Endometrial microvascular endothelial cells (primary cell): Measurements from ENCODE around the gene SRSF12. TPM values are rescaled to one million over a fixed set of nuclear protein-coding genes. Genes with fewer than 3 reads are reported as not detected.

Experiments
- in situ Hi-C: cut with HindIII; loops from 2 replicates; pipeline ENCODE4 v1.10.0; 2017; ENCODE audit warnings: low sequenced_read_pairs, low pct_unique_long_range_greater_than_20kb; ENCODE audit errors: inconsistent ontology term
- total RNA-seq: library from RNA; depleted of rRNA; stranded (reverse); fragments of >200 nt; gene quantifications from one replicate; pipeline ENCODE4 v1.2.3, GENCODE V29; 2015; ENCODE audit errors: inconsistent ontology term

SRSF12 gene
- total RNA-seq, 1 donor from 2014 or later: 0.09 TPM

DNA sequence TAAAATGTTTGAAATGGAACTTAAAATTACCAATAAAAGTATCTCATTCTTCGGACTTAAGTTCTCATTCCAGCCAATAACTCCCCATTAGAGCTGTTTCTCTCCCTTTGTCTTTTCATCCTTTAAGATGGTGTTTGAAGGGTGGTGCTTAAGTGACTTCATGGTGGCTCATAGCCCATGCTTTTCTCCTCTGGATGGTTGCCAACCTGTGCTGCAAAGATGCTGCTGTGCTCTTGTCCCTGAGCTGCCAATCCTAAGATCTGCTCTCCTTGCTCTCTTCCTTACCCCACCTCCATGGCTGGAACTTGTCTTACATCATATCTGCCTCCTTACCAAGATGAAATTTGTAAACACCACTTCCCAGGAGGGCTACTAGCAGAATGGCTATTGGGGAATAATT, 68.9 kb downstream of the SRSF12 start:
- in situ Hi-C loops: no loop called here

- in situ Hi-C loops: no loop called here
Observed at GRCh38 chr6:89048288-89048923, 69.5 kb downstream of the SRSF12 start.

DNA sequence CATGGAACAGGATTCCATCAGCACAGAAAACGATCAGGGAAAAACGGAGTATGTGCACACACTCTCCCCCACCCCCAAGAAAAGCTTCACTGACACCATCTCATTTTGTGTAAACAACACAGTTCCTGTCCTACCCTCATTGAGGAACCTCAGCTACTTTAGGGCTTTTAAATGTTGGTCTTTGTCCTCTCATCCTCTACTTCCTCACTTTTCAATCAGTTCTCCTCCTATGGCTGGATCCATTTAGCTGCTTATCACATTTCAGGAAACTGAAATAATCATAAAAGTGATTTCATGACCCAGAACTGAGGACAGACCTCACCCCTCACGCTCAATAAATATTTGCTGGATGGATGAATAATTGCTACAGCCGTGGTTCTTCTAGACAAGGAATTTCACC, 70.4 kb downstream of the SRSF12 start:
- in situ Hi-C loops: no loop called here

Other genes with a start within 250 kb of the SRSF12 start
- 15.0 TPM for gene RNGTT, start 154.5 kb downstream of the SRSF12 start, total RNA-seq
- 40.2 TPM for gene PNRC1, start 37.3 kb downstream of the SRSF12 start, total RNA-seq
- gene PM20D2, start 28.0 kb upstream of the SRSF12 start, total RNA-seq: 15.2 TPM
- gene GABRR1, start 99.3 kb upstream of the SRSF12 start, total RNA-seq: not detected
- not detected for gene GABRR2, start 197.2 kb upstream of the SRSF12 start, total RNA-seq
- 52.8 TPM for gene UBE2J1, start 234.7 kb upstream of the SRSF12 start, total RNA-seq